Tibial artery (tissue), 4 donors: ENCODE data around the gene SCN2A.

Experiments used
- DNase-seq, 2 donors: peaks; one replicate each; pipeline ENCODE4 v3.0.0-alpha.2; 2019
- H3K27ac ChIP-seq, 2 donors: fragments of 200-600 bp; sonication (generic) in 1 of 2; 1 replicate in 1 of 2; 2 replicates in 1 of 2; pipeline ENCODE4 v1.5.1; 2018 to 2019; ENCODE audit warnings: mild to moderate bottlenecking in 1 of 2
- H3K27me3 ChIP-seq, 2 donors: fragments of 200-600 bp; sonication (generic) in 1 of 2; one replicate each; pipeline versions ENCODE4 v1.5.1 to v1.6.0; 2016 to 2019
- H3K36me3 ChIP-seq, 3 donors: fragments of 200-600 bp; sonication (generic) in 2 of 3; one replicate each; pipeline ENCODE4 v1.5.1; 2016 to 2019; ENCODE audit warnings: mild to moderate bottlenecking in 2 of 3
- H3K4me1 ChIP-seq, 4 donors: fragments of 200-600 bp; sonication (generic) in 2 of 4; 1 replicate in 3 of 4; 2 replicates in 1 of 4; pipeline ENCODE4 v1.5.1; 2016 to 2019
- H3K4me3 ChIP-seq, 2 donors: fragments of 200-600 bp; sonication (generic) in 1 of 2; 1 replicate in 1 of 2; 2 replicates in 1 of 2; pipeline ENCODE4 v1.5.1; 2018 to 2019; ENCODE audit warnings: mild to moderate bottlenecking in 2 of 2
- H3K9me3 ChIP-seq, 3 donors: fragments of 200-600 bp; sonication (generic) in 1 of 3; one replicate each; pipeline ENCODE4 v1.5.1; 2016 to 2019
- CTCF ChIP-seq, 2 experiments: fragments of 200-600 bp in 1 of 2; fragments of 450-650 bp in 1 of 2; IDR thresholded peaks; one replicate each; pipeline ENCODE4 v1.5.1; 2017 to 2019; ENCODE audit warnings: antibody characterized with exemption in 2 of 2, mild to moderate bottlenecking in 1 of 2, moderate library complexity in 1 of 2
- intact Hi-C: fragments of 100-400 bp; cut with DNase I; formaldehyde crosslinking; loops from one replicate; pipeline ENCODE4 v1.15.0; 2023; ENCODE audit warnings: low total_unique reads

SCN2A gene

GRCh38 chr2:165440367-165440766 lies 201.2 kb downstream of the SCN2A start:
- Histone ChIP-seq H3K4me3 (no peak overlapping the region), H3K4me1 (no peaks in the 10 kb centered on the region), H3K27ac (no peak overlapping the region), H3K9me3 (no peaks in the 10 kb centered on the region), H3K36me3 (no peaks in the 10 kb centered on the region), H3K27me3 (no peaks in the 10 kb centered on the region)
- intact Hi-C loops = no loop called here
- DNase-seq = no peak
- TF ChIP-seq CTCF (IDR thresholded peaks at IDR 0.05) = no peak
